K562 (cell line): ENCODE data around the gene ZNF582. TPM values are rescaled to one million over a fixed set of nuclear protein-coding genes. Genes with fewer than 3 reads are reported as not detected.

Experiments used
- ARHGAP35 ChIP-seq: fragments of 450-650 bp; IDR thresholded peaks from 2 replicates; pipeline ENCODE4 v1.6.1; 2018; ENCODE audit not compliant: partially characterized antibody
- CBX5 ChIP-seq: IDR thresholded peaks from 2 replicates; pipeline ENCODE4 v1.6.1; 2014; ENCODE audit warnings: low read depth, borderline replicate concordance
- CUX1 ChIP-seq: fragments of 200-800 bp; sonication (Bioruptor generic); IDR thresholded peaks from 2 replicates; pipeline ENCODE4 v1.6.1; 2016; ENCODE audit warnings: missing genetic modification characterization, missing compliant biosample characterization
- DIDO1 ChIP-seq: fragments of 450-650 bp; IDR thresholded peaks from 2 replicates; pipeline ENCODE4 v1.6.1; 2016; ENCODE audit warnings: low read depth, missing biosample characterization, missing genetic modification characterization
- ERF ChIP-seq: fragments of 450-650 bp; formaldehyde crosslinking; IDR thresholded peaks from 2 replicates; pipeline ENCODE4 v1.4.0; 2020; ENCODE audit warnings: mild to moderate bottlenecking, mixed read lengths
- ESRRB ChIP-seq: fragments of 250-450 bp; sonication (Bioruptor Pico); IDR thresholded peaks from 2 replicates; pipeline ENCODE4 v1.5.0; 2020; ENCODE audit warnings: mild to moderate bottlenecking, moderate library complexity, borderline replicate concordance
- FOXA1 ChIP-seq: fragments of 450-650 bp; IDR thresholded peaks from 2 replicates; pipeline ENCODE4 v1.6.1; 2016; ENCODE audit warnings: mild to moderate bottlenecking, borderline replicate concordance
- HDAC1 ChIP-seq, 2 experiments: fragments of 450-650 bp; IDR thresholded peaks; 2 replicates each; pipeline ENCODE4 v1.6.1; 2016 to 2017; ENCODE audit warnings: inconsistent platforms in 1 of 2, mild to moderate bottlenecking in 1 of 2, moderate library complexity in 1 of 2
- HES1 ChIP-seq: fragments of 450-650 bp; IDR thresholded peaks from 2 replicates; pipeline ENCODE4 v1.6.1; 2016; ENCODE audit warnings: low read depth, mild to moderate bottlenecking, moderate library complexity
- ID3 ChIP-seq, 2 experiments: fragments of 250-450 bp in 1 of 2; fragments of 450-650 bp in 1 of 2; sonication (Bioruptor Pico) in 1 of 2; IDR thresholded peaks; 2 replicates each; pipeline versions ENCODE4 v1.6.1 to v1.8.0; 2016 to 2021; ENCODE audit warnings: mild to moderate bottlenecking in 2 of 2, moderate library complexity in 2 of 2, missing compliant biosample characterization in 1 of 2, missing genetic modification characterization in 1 of 2
- KLF6 ChIP-seq: fragments of 250-450 bp; sonication (Bioruptor Pico); IDR thresholded peaks from 2 replicates; pipeline ENCODE4 v1.4.0; 2020; ENCODE audit warnings: mild to moderate bottlenecking, moderate library complexity, borderline replicate concordance
- NR4A1 ChIP-seq, 2 experiments: fragments of 250-450 bp in 1 of 2; fragments of 450-650 bp in 1 of 2; sonication (Bioruptor Pico) in 1 of 2; IDR thresholded peaks; 2 replicates each; pipeline versions ENCODE4 v1.4.0 to v1.6.1; 2016 to 2020; ENCODE audit warnings: mild to moderate bottlenecking in 2 of 2, missing compliant biosample characterization in 1 of 2, missing genetic modification characterization in 1 of 2, moderate library complexity in 1 of 2
- ZBED1 ChIP-seq: IDR thresholded peaks from 2 replicates; pipeline ENCODE4 v1.6.1; 2014
- ZBTB17 ChIP-seq: fragments of 450-650 bp; formaldehyde crosslinking; IDR thresholded peaks from 2 replicates; pipeline ENCODE4 v1.4.0; 2020; ENCODE audit warnings: mild to moderate bottlenecking
- ZNF140 ChIP-seq: fragments of 250-450 bp; sonication (Bioruptor Pico); IDR thresholded peaks from 2 replicates; pipeline ENCODE4 v1.8.0; 2021; ENCODE audit warnings: moderate library complexity, mild to moderate bottlenecking, inconsistent platforms
- ZNF143 ChIP-seq: sonication (generic); formaldehyde crosslinking; IDR thresholded peaks from 2 replicates; pipeline ENCODE4 v1.9.0; 2022; ENCODE audit warnings: mild to moderate bottlenecking, missing genetic modification reagents
- ZNF584 ChIP-seq: fragments of 200-800 bp; sonication (Bioruptor generic); IDR thresholded peaks from 2 replicates; pipeline ENCODE4 v1.6.1; 2016; ENCODE audit warnings: low read depth, mild to moderate bottlenecking, missing genetic modification characterization, missing compliant biosample characterization
- ZNF77 ChIP-seq: fragments of 250-450 bp; sonication (Bioruptor Pico); IDR thresholded peaks from 2 replicates; pipeline ENCODE4 v1.5.0; 2020
- ZNF778 ChIP-seq: fragments of 450-650 bp; formaldehyde crosslinking; IDR thresholded peaks from 2 replicates; pipeline ENCODE4 v1.4.0; 2020; ENCODE audit warnings: mild to moderate bottlenecking, moderate library complexity
- ZNF780A ChIP-seq: fragments of 250-450 bp; sonication (Bioruptor Pico); IDR thresholded peaks from 2 replicates; pipeline ENCODE4 v1.5.0; 2021; ENCODE audit warnings: mild to moderate bottlenecking
- polyA plus RNA-seq, 8 experiments: library from polyadenylated mRNA; depleted of rRNA in 4 of 8; stranded (reverse) in 5 of 8; unstranded in 3 of 8; fragments of >200 nt; fragmentation: Nextera tagmentation in 2 of 8; fragmentation: Illumina TruSeq in 1 of 8; extraction: Ambion mirVana in 2 of 8; extraction: Trizol in 1 of 8; gene quantifications; 2 replicates each; pipeline versions ENCODE4 v1.2.1 to v1.2.3, GENCODE V29; 2011 to 2014; ENCODE audit warnings: inconsistent platforms in 1 of 8, missing spikeins in 1 of 8
- total RNA-seq, 7 experiments: library from RNA; depleted of rRNA in 6 of 7; stranded (reverse); fragments of >200 nt in 6 of 7; fragmentation: Illumina TruSeq in 2 of 7; extraction: Trizol in 2 of 7; gene quantifications; 2 replicates each; pipeline versions ENCODE4 v1.2.1 to v1.2.3, GENCODE V29; 2011 to 2021; ENCODE audit warnings: low replicate concordance in 1 of 7

ZNF582 gene
- total and polyA plus RNA-seq, 9 of the 15 experiments (the other 6 are each of a cell fraction or from before 2014, with no cell fraction given) = 0.72 to 3.3 (median 1.6) TPM

GRCh38 chr19:56367829-56368711 is 25.3 kb downstream of the ZNF582 start (continued):
- TF ChIP-seq NR4A1 (CRISPR knock-in tag; IDR thresholded peaks at IDR 0.05) (no peak), NR4A1 (tag; IDR thresholded peaks at IDR 0.05) (no peak), FOXA1 (no peak), ZNF778 (no peak), HES1 (no peak), KLF6 (CRISPR knock-in tag) (no peak), ZNF584 (CRISPR knock-in tag) (no peak), ZNF140 (no peak), ZBTB17 (no peak), ID3 (CRISPR knock-in tag; IDR thresholded peaks at IDR 0.05) (no peak), ID3 (tag; IDR thresholded peaks at IDR 0.05) (no peak), ZNF77 (no peak), ERF (CRISPR knock-in tag) (peak; percentile 29; the same call in 1 of the 2 replicates), ZNF780A (CRISPR knock-in tag) (no peak), ZNF143 (CRISPR knock-in tag) (peak; percentile 65), HDAC1 (IDR thresholded peaks at IDR 0.05) (no peak), DIDO1 (tag) (no peak), CUX1 (CRISPR knock-in tag) (no peak), CBX5 (no peak), ZBED1 (0 out of 2 replicates have a peak, but pooled peaks have one; percentile 30), ESRRB (no peak), ARHGAP35 (no peak)
